H1 (cell line): Measurements from ENCODE around the gene DTNB.

Source experiments
- CTCF ChIP-seq, 3 experiments: IDR thresholded peaks; 1 replicate in 2 of 3; 2 replicates in 1 of 3; pipeline versions ENCODE4 v1.5.1 to v1.6.1; 2011; ENCODE audit warnings: low read length in 3 of 3, mild to moderate bottlenecking in 3 of 3, inconsistent platforms in 2 of 3, low read depth in 1 of 3, moderate library complexity in 1 of 3; ENCODE audit not compliant: insufficient read depth in 1 of 3; ENCODE audit errors: control extremely low read depth in 1 of 3
- MAFK ChIP-seq: IDR thresholded peaks from 2 replicates; pipeline ENCODE4 v1.6.1; 2012; ENCODE audit warnings: low read depth, mild to moderate bottlenecking, improper control_type of control experiment, low read length
- POLR2A ChIP-seq, 2 experiments: IDR thresholded peaks; 1 replicate in 1 of 2; 2 replicates in 1 of 2; pipeline ENCODE4 v1.6.1; 2011; ENCODE audit warnings: low read depth in 2 of 2, low read length in 2 of 2, mild to moderate bottlenecking in 2 of 2; ENCODE audit errors: control extremely low read depth in 1 of 2
- POLR2AphosphoS5 ChIP-seq: IDR thresholded peaks from 2 replicates; pipeline ENCODE4 v1.6.1; 2011; ENCODE audit warnings: low read depth, low read length

DNA sequence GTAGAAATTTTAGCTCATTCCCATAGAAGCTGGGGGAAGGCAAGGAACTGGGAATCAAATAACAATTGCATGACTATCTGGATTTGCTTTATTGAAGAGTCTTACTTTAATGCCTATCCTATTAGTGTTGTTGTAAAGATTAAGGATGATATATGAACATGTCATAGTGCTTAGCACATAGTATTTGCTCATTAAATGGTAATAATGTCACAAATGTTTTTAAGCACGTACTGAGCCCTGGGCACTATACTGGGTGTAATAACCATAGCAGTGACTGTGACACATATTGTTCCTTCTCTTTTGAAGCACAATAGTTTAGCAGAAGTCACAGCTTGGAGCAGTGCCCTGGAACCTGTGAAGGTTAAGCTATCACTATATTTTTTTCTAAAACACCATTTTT is 47.2 kb upstream of the DTNB start:
- no peak for TF ChIP-seq CTCF (IDR thresholded peaks at IDR 0.05; ENCODE audit: control extremely low read depth in 1 of 3, insufficient read depth in 1 of 3, low read depth in 1 of 3, low read length in 3 of 3)
- TF ChIP-seq POLR2A (IDR thresholded peaks at IDR 0.05; ENCODE audit: control extremely low read depth in 1 of 2, low read depth in 2 of 2, low read length in 2 of 2): no peak
- no peak for TF ChIP-seq MAFK
- no peak for TF ChIP-seq POLR2AphosphoS5
